OCI-LY1 (cell line): Measurements from ENCODE around the gene KIF13A.

Experiments
- EZH2 ChIP-seq: fragments of 200-600 bp; sonication (generic), shearing (Covaris generic); IDR thresholded peaks from 2 replicates; pipeline ENCODE4 v1.8.0; 2017; ENCODE audit warnings: borderline replicate concordance, mixed run types, mild to moderate bottlenecking, antibody characterized with exemption, low read length, moderate library complexity, mixed read lengths
- TF ChIP-seq, protein P1 (sequence below): fragments of 200-600 bp; sonication (generic), shearing (Covaris generic); IDR thresholded peaks from 2 replicates; pipeline ENCODE4 v1.5.1; 2017; ENCODE audit warnings: mild to moderate bottlenecking, antibody characterized with exemption, low read length, moderate library complexity, mixed read lengths

DNA sequence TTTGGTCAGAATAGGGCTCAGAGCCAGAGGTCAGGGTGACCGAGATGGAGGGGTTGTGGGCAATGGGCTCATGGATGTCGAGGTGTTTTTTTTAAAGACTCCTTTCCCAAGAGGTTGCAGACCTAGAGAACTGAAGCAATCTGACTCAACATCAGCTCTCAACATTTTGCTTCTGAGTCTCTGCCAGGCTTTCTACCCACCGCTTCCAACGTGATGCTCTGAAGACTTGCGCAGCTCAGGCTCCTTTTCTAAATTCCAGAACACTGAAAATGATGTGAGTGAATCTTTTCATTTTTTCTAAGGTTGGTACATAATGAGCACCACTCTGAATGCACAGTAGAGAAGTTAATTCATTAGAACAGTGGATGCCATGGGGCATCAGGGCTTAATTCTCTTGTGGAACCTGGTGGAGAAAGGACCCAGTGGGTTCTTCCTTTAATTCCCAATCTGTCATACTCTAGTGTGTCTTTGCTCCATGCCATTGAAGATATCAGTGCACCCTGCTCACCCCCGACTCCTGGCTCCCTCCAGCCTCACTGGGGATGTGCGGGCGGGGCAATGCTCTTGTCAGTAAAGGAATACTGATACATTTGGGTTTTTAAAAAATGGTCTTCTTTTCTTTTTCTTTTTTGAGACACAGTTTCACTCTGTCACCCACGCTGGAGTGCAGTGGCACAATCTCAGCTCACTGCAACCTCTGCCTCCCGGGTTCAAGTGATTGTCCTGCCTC, 17.0 kb upstream of the KIF13A start:
- TF ChIP-seq, protein P1, sequence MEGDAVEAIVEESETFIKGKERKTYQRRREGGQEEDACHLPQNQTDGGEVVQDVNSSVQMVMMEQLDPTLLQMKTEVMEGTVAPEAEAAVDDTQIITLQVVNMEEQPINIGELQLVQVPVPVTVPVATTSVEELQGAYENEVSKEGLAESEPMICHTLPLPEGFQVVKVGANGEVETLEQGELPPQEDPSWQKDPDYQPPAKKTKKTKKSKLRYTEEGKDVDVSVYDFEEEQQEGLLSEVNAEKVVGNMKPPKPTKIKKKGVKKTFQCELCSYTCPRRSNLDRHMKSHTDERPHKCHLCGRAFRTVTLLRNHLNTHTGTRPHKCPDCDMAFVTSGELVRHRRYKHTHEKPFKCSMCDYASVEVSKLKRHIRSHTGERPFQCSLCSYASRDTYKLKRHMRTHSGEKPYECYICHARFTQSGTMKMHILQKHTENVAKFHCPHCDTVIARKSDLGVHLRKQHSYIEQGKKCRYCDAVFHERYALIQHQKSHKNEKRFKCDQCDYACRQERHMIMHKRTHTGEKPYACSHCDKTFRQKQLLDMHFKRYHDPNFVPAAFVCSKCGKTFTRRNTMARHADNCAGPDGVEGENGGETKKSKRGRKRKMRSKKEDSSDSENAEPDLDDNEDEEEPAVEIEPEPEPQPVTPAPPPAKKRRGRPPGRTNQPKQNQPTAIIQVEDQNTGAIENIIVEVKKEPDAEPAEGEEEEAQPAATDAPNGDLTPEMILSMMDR, result no peak
- no peak for TF ChIP-seq EZH2
